ENCODE measurements around the gene TRDN. TPM values are rescaled to one million over a fixed set of nuclear protein-coding genes. Genes with fewer than 3 reads are reported as not detected.

Gene TRDN
- total and polyA plus RNA-seq, 2 donors (not counting 1 experiment from before 2014, with no cell fraction given): not detected

GRCh38 chr6:123663436-123663835 lies 26.7 kb upstream of the TRDN start:
- Histone ChIP-seq H3K27ac (ENCODE audit: insufficient read depth, low read length) (no peak overlapping the region), H3K9ac (ENCODE audit: insufficient read depth, low read length) (no peak overlapping the region), H3K79me2 (ENCODE audit: control insufficient read depth, insufficient read depth, low read length) (no peaks in the 10 kb centered on the region), H3K36me3 (ENCODE audit: control insufficient read depth, insufficient read depth, low read length) (no peaks in the 10 kb centered on the region), H3K9me3 (ENCODE audit: control insufficient read depth, insufficient read depth, low read depth, low read length) (no peaks in the 10 kb centered on the region), H2AFZ (ENCODE audit: low read length) (no peak overlapping the region), H3K27me3 (ENCODE audit: control insufficient read depth, insufficient read depth, low read length) (no peaks in the 10 kb centered on the region), H3K4me2 (ENCODE audit: extremely low read depth, insufficient read depth, low read length) (no peak overlapping the region), H3K4me3 (replicated peaks in 1 of 4; ENCODE audit: control extremely low read depth in 1 of 4, insufficient read depth in 1 of 4, low read depth in 3 of 4, low read length in 4 of 4) (no peak overlapping the region), H4K20me1 (ENCODE audit: control insufficient read depth, extremely low read depth, insufficient read depth, low read length) (no peaks in the 10 kb centered on the region), H3K4me1 (ENCODE audit: control insufficient read depth, extremely low read depth, insufficient read depth, low read length) (no peaks in the 10 kb centered on the region)
- TF ChIP-seq CTCF (conservative IDR thresholded peaks at IDR 0.05 in 1 of 2, IDR thresholded peaks at IDR 0.05 in 1 of 2; ENCODE audit: low read depth in 1 of 2, low read length in 2 of 2) (no peak), EZH2 (IDR thresholded peaks at IDR 0.05; ENCODE audit: low read length, missing control alignments) (no peak)
- no peak for DNase-seq (ENCODE audit: low read depth in 2 of 2)

GRCh38 chr6:123662757-123663156 lies 26.0 kb upstream of the TRDN start:
- Histone ChIP-seq H3K4me3 (replicated peaks in 1 of 4; ENCODE audit: control extremely low read depth in 1 of 4, insufficient read depth in 1 of 4, low read depth in 3 of 4, low read length in 4 of 4) (no peak overlapping the region), H3K4me2 (ENCODE audit: extremely low read depth, insufficient read depth, low read length) (no peak overlapping the region), H3K9me3 (ENCODE audit: control insufficient read depth, insufficient read depth, low read depth, low read length) (no peaks in the 10 kb centered on the region), H2AFZ (ENCODE audit: low read length) (no peak overlapping the region), H3K27ac (ENCODE audit: insufficient read depth, low read length) (no peak overlapping the region), H3K4me1 (ENCODE audit: control insufficient read depth, extremely low read depth, insufficient read depth, low read length) (no peaks in the 10 kb centered on the region), H3K9ac (ENCODE audit: insufficient read depth, low read length) (no peak overlapping the region), H3K79me2 (ENCODE audit: control insufficient read depth, insufficient read depth, low read length) (no peaks in the 10 kb centered on the region), H4K20me1 (ENCODE audit: control insufficient read depth, extremely low read depth, insufficient read depth, low read length) (no peaks in the 10 kb centered on the region), H3K27me3 (ENCODE audit: control insufficient read depth, insufficient read depth, low read length) (no peaks in the 10 kb centered on the region), H3K36me3 (ENCODE audit: control insufficient read depth, insufficient read depth, low read length) (no peaks in the 10 kb centered on the region)
- TF ChIP-seq CTCF (conservative IDR thresholded peaks at IDR 0.05 in 1 of 2, IDR thresholded peaks at IDR 0.05 in 1 of 2; ENCODE audit: low read depth in 1 of 2, low read length in 2 of 2) (no peak), EZH2 (IDR thresholded peaks at IDR 0.05; ENCODE audit: low read length, missing control alignments) (no peak)
- DNase-seq (ENCODE audit: low read depth in 2 of 2): no peak

- Histone ChIP-seq H3K9me3 (ENCODE audit: control insufficient read depth, insufficient read depth, low read depth, low read length) (no peaks in the 10 kb centered on the region), H3K9ac (ENCODE audit: insufficient read depth, low read length) (no peak overlapping the region), H3K79me2 (ENCODE audit: control insufficient read depth, insufficient read depth, low read length) (no peaks in the 10 kb centered on the region), H4K20me1 (ENCODE audit: control insufficient read depth, extremely low read depth, insufficient read depth, low read length) (no peaks in the 10 kb centered on the region), H3K27me3 (ENCODE audit: control insufficient read depth, insufficient read depth, low read length) (no peaks in the 10 kb centered on the region), H3K4me1 (ENCODE audit: control insufficient read depth, extremely low read depth, insufficient read depth, low read length) (no peaks in the 10 kb centered on the region), H3K36me3 (ENCODE audit: control insufficient read depth, insufficient read depth, low read length) (no peaks in the 10 kb centered on the region), H2AFZ (ENCODE audit: low read length) (no peak overlapping the region), H3K4me2 (ENCODE audit: extremely low read depth, insufficient read depth, low read length) (no peak overlapping the region), H3K4me3 (replicated peaks in 1 of 4; ENCODE audit: control extremely low read depth in 1 of 4, insufficient read depth in 1 of 4, low read depth in 3 of 4, low read length in 4 of 4) (no peak overlapping the region), H3K27ac (ENCODE audit: insufficient read depth, low read length) (no peak overlapping the region)
- TF ChIP-seq EZH2 (IDR thresholded peaks at IDR 0.05; ENCODE audit: low read length, missing control alignments) (no peak), CTCF (conservative IDR thresholded peaks at IDR 0.05 in 1 of 2, IDR thresholded peaks at IDR 0.05 in 1 of 2; ENCODE audit: low read depth in 1 of 2, low read length in 2 of 2) (no peak)
- DNase-seq (ENCODE audit: low read depth in 2 of 2): no peak
Measured at GRCh38 chr6:123661105-123661891, 24.5 kb upstream of the TRDN start.
